Chondrocyte (in vitro differentiated cells): ENCODE measurements around the gene PFKFB3. TPM values are rescaled to one million over a fixed set of nuclear protein-coding genes. Genes with fewer than 3 reads are reported as not detected.
A peak's percentile ranks its signal among the peaks of the same experiment; 100 is the strongest.
"Not testable (repeated sequence)": the region's sequence is repeated elsewhere in the genome, so short reads cannot be mapped to it uniquely, and the experiment has no call there.

ENCODE experiments used
- DNase-seq: peaks from one replicate; pipeline ENCODE4 v3.0.0; 2021; ENCODE audit warnings: mixed read lengths, low spot score
- H3K27ac Mint-ChIP-seq: one replicate; pipeline ENCODE4 v1.8.0; 2021; ENCODE audit warnings: mild to moderate bottlenecking, moderate library complexity, mixed read lengths; ENCODE audit not compliant: unreplicated experiment
- H3K27me3 Mint-ChIP-seq: 2 replicates; pipeline ENCODE4 v1.8.0; 2021; ENCODE audit warnings: low read depth, mixed read lengths
- H3K36me3 Mint-ChIP-seq: 2 replicates; pipeline ENCODE4 v1.8.0; 2021; ENCODE audit warnings: low read depth, mixed read lengths
- H3K4me1 Mint-ChIP-seq: 2 replicates; pipeline ENCODE4 v1.8.0; 2021; ENCODE audit warnings: low read depth, mild to moderate bottlenecking, mixed read lengths
- H3K4me3 Mint-ChIP-seq: one replicate; pipeline ENCODE4 v1.8.0; 2021; ENCODE audit warnings: mild to moderate bottlenecking, moderate library complexity, mixed read lengths; ENCODE audit not compliant: unreplicated experiment
- H3K9me3 Mint-ChIP-seq: 2 replicates; pipeline ENCODE4 v1.8.0; 2021; ENCODE audit warnings: low read depth, mixed read lengths
- CTCF ChIP-seq: fragments of 200-600 bp; sonication (generic); IDR thresholded peaks from 2 replicates; pipeline ENCODE4 v1.5.0; 2021; ENCODE audit warnings: antibody characterized with exemption, mild to moderate bottlenecking, moderate library complexity
- total RNA-seq: library from RNA; stranded (reverse); gene quantifications from 3 replicates; pipeline ENCODE4 v1.2.1, GENCODE V29; 2021

The PFKFB3 gene
- total RNA-seq, 1 donor from 2014 or later: 46.5 TPM

- no peak for TF ChIP-seq CTCF
- H3K9me3 Mint-ChIP-seq: no peaks in the 10 kb centered on the region
- no peaks in the 10 kb centered on the region for H3K36me3 Mint-ChIP-seq
- peaks cover 12% of the 10 kb centered on the region for H3K4me1 Mint-ChIP-seq
- H3K27ac Mint-ChIP-seq: no peak overlapping the region
- H3K27me3 Mint-ChIP-seq: no peaks in the 10 kb centered on the region
- DNase-seq: no peak
- H3K4me3 Mint-ChIP-seq: no peak overlapping the region
Measured at GRCh38 chr10:6186894-6187256, 15.9 kb upstream of the PFKFB3 start.

GRCh38 chr10:6187278-6187677, 15.5 kb upstream of the PFKFB3 start:
- Mint-ChIP-seq H3K9me3 (no peaks in the 10 kb centered on the region), H3K27ac (no peak overlapping the region), H3K27me3 (no peaks in the 10 kb centered on the region), H3K36me3 (no peaks in the 10 kb centered on the region), H3K4me1 (peaks cover 16% of the 10 kb centered on the region), H3K4me3 (no peak overlapping the region)
- TF ChIP-seq CTCF: no peak
- no peak for DNase-seq

GRCh38 chr10:6190033-6190432, 12.7 kb upstream of the PFKFB3 start:
- H3K4me1 Mint-ChIP-seq: peaks cover 38% of the 10 kb centered on the region

GRCh38 chr10:6191147-6191546, 11.6 kb upstream of the PFKFB3 start:
- Mint-ChIP-seq H3K4me3 (no peak overlapping the region), H3K27me3 (no peaks in the 10 kb centered on the region), H3K27ac (no peak overlapping the region), H3K36me3 (no peaks in the 10 kb centered on the region), H3K9me3 (no peaks in the 10 kb centered on the region), H3K4me1 (peaks cover 49% of the 10 kb centered on the region)
- TF ChIP-seq CTCF: no peak
- DNase-seq: no peak

More at GRCh38 chr10:6190033-6190432, 12.7 kb upstream of the PFKFB3 start:
- not testable (repeated sequence) for H3K27me3 Mint-ChIP-seq, H3K4me3 Mint-ChIP-seq, H3K36me3 Mint-ChIP-seq, H3K9me3 Mint-ChIP-seq, H3K27ac Mint-ChIP-seq, DNase-seq

- Mint-ChIP-seq H3K4me1 (peaks cover 49% of the 10 kb centered on the region), H3K27me3 (no peaks in the 10 kb centered on the region), H3K27ac (peak overlapping the region; percentile 85), H3K4me3 (no peak overlapping the region), H3K9me3 (no peaks in the 10 kb centered on the region), H3K36me3 (no peaks in the 10 kb centered on the region)
- TF ChIP-seq CTCF: no peak
- no peak for DNase-seq
Measured at GRCh38 chr10:6191569-6191968, 11.2 kb upstream of the PFKFB3 start.

- not testable (repeated sequence) for H3K27me3 Mint-ChIP-seq, H3K27ac Mint-ChIP-seq, H3K36me3 Mint-ChIP-seq
Measured at GRCh38 chr10:6193342-6193741, 9.4 kb upstream of the PFKFB3 start.

More at GRCh38 chr10:6193342-6193741, 9.4 kb upstream of the PFKFB3 start:
- H3K4me1 Mint-ChIP-seq: peaks cover 50% of the 10 kb centered on the region
- DNase-seq, H3K4me3 Mint-ChIP-seq, H3K9me3 Mint-ChIP-seq: not testable (repeated sequence)
